ENCODE data around the gene HACD4.

HACD4 gene

GRCh38 chr9:21037278-21037677 lies 5.8 kb upstream of the HACD4 start:
- DNase-seq (ENCODE audit: low read depth): no peak
- H3K4me3 ChIP-seq (ENCODE audit: low read length): no peak overlapping the region
- TF ChIP-seq CTCF (conservative IDR thresholded peaks at IDR 0.05; ENCODE audit: low read depth, low read length): no peak

GRCh38 chr9:21031808-21032183 lies 356 bp upstream of the HACD4 start:
- TF ChIP-seq CTCF (conservative IDR thresholded peaks at IDR 0.05; ENCODE audit: low read depth, low read length): no peak
- H3K4me3 ChIP-seq (ENCODE audit: low read length): peak overlapping the region; percentile 34
- no peak for DNase-seq (ENCODE audit: low read depth)

GRCh38 chr9:21030389-21031035 lies 928 bp downstream of the HACD4 start:
- TF ChIP-seq CTCF (conservative IDR thresholded peaks at IDR 0.05; ENCODE audit: low read depth, low read length): no peak
- DNase-seq (ENCODE audit: low read depth): no peak
- no peak overlapping the region for H3K4me3 ChIP-seq (ENCODE audit: low read length)

DNA sequence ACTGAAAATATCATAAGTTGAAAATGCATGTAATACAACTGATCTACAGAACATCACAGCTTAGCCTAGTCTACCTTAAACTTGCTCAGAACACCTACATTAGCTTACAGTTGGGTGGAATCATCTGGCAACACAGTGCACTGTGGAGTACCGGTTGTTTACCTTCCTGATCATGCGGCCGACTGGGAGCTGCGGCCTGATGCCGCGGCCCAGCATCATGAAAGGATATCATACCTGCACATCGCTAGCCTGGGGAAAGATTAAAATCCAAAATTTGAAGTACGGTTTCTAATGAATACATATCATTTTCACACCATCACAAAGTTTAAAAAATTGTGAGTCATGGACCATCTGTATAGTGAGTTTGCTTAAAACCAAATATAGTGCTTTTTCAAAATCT lies 1.8 kb downstream of the HACD4 start:
- no peak for DNase-seq (ENCODE audit: low read depth)

GRCh38 chr9:21028466-21028865 lies 3.0 kb downstream of the HACD4 start:
- no peak for TF ChIP-seq CTCF (conservative IDR thresholded peaks at IDR 0.05; ENCODE audit: low read depth, low read length)

More for the DNA sequence above, 1.8 kb downstream of the HACD4 start:
- no peak for TF ChIP-seq CTCF (conservative IDR thresholded peaks at IDR 0.05; ENCODE audit: low read depth, low read length)
- no peak overlapping the region for H3K4me3 ChIP-seq (ENCODE audit: low read length)

GRCh38 chr9:21027295-21027694 lies 4.1 kb downstream of the HACD4 start:
- no peak for TF ChIP-seq CTCF (conservative IDR thresholded peaks at IDR 0.05; ENCODE audit: low read depth, low read length)
- DNase-seq (ENCODE audit: low read depth): no peak
- no peak overlapping the region for H3K4me3 ChIP-seq (ENCODE audit: low read length)

More at GRCh38 chr9:21028466-21028865, 3.0 kb downstream of the HACD4 start:
- DNase-seq (ENCODE audit: low read depth): no peak
- no peak overlapping the region for H3K4me3 ChIP-seq (ENCODE audit: low read length)

GRCh38 chr9:21023861-21024260 lies 7.6 kb downstream of the HACD4 start:
- no peak overlapping the region for H3K4me3 ChIP-seq (ENCODE audit: low read length)
- no peak for TF ChIP-seq CTCF (conservative IDR thresholded peaks at IDR 0.05; ENCODE audit: low read depth, low read length)
- no peak for DNase-seq (ENCODE audit: low read depth)

All from retinal pigment epithelial cell (primary cell).